GM15510 (cell line): Measurements from ENCODE around the gene PIR.

Experiments
- POLR2A ChIP-seq: IDR thresholded peaks from 3 replicates; pipeline ENCODE4 v1.6.1; 2011; ENCODE audit warnings: borderline replicate concordance; ENCODE audit not compliant: insufficient read length; ENCODE audit errors: extremely low read depth

PIR gene

DNA sequence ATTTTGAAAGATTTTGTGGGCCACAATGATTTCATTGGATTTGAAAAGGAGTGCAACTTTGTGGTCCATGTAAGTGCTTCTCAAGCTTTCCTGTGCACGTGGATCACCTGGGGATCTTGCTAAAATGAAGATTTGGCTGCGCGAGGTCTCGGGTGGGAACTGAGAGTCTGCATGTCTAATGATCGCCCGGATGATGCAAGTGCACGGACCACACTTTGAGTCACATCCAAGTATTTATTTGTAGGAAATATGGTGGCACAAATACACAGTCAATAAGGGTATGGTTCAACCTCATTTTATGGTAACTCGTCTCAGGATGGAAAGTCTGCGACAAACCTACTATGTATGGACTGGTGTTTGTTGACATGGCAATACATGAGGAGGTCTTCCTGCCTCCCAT lies 8.4 kb upstream of the PIR start:
- TF ChIP-seq POLR2A = no peak

DNA sequence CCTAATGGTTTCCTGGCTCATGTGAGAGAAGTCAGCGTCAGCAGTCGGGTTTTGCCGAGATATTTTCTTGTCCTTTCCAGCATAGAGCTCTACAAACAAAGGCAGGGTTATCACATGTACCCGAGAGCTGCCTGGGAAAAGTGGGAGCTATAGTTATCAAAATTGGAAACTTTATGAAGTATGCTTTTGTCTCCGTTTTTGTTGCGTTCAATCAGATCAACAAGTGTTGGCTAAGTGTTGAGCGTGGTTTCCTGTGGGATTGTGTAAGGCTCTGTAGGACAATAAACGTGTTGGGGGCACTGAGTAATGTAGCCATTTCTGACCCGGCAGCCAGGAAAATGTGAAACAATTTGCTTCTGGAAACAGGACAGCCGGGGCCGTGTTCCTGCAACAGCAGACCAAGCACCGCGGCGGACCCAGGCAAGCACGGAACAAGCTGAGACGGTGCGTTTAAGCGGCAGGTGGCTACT lies 7.4 kb upstream of the PIR start, which contains the start of gene BMX:
TSS of gene BMX (plus strand) at position 311 of the 470 bp plus-strand sequence. CDS start 7,547 bp downstream, outside the sequence.
- TF ChIP-seq POLR2A = no peak

DNA sequence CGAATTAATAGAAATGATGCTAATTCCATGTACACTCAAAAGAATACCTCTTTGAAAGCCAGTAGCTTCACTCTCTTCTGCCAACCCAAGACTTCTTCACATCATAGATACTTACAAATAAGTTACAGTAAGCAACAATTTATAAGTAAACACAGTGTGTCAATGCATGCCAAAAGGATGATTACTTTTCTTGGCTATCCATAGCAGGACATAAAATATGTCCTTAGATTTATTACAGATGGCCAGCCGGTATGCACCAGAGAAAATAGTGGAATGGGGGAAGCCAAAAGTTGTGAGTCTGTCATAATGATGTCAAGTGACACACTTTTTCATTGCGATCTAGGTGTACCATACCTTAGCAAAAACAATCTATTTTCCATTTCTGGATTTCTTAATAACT lies 6.8 kb upstream of the PIR start:
- no peak for TF ChIP-seq POLR2A

DNA sequence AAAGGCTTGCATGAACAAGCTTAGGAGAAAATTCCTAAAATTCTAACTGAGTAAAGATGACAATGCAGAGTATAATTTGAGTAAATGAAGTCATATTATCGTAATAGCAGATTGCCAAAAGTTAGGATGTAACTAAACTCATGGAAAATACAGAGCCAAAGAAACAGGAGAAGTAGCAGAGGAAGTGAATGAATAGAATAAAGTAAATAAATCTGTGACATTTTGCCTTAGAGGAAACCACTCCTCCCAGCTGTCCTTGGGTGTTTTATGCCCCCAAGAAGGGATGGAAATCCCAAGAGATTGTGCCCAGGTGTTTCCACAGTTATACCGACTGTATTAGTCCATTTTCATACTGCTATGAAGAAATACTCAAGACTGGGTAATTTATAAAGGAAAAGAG lies 5.6 kb upstream of the PIR start:
- no peak for TF ChIP-seq POLR2A

DNA sequence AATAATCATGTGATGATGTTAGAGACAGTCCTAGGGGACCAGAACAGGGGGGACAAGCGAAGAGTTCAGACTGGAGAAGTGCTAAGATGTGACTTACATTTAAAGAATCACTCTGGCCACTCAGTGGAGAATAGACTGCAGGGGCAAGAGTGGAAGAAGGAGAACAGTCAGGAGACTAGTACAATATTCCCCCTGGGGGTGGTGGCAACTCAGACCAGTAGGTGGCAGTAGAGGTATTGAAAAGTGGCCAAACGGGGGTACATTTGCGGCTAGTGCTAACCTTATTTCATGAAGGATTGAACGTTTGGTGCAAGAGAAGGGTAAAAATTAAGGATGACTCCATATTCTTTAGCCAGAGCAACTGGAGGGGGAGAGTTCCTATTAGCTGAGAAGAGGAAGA lies 4.7 kb upstream of the PIR start:
- no peak for TF ChIP-seq POLR2A

DNA sequence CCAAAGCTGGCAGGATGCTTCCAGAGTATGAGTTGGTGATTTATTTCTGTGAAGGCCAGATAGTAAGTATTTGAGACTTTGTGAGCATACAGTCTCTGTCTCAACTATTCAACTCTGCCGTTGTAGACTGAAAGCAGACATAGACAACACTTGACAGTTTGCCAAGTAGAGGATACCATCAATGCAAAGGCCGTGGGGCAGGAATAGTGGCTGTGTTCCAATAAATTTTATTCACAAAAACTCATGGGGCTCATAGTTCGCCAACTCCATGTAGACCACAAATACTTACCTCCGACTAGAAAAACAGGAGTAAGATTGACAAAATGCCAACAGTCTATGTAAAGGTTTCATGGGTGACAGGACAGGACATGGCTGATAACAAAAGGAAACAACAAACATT lies 3.7 kb upstream of the PIR start:
- TF ChIP-seq POLR2A = no peak

DNA sequence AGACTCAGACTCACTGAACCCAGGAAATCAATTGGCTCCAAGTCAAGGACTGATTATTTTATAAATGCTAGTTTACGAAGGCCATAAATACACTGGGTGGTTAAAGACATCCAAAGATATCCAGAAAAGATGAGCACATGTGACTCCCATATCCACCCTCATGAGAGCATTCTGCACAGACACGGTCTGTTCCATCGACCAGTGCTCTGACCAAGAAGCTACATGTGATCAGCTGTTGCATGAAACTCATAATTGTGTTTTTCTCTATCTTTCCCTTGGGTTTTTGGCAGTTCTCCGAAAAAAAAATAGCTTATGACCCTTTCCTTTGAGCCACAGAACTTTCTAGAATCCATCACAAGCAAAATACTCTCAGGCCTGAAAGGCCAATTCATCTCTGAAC lies 2.7 kb upstream of the PIR start:
- no peak for TF ChIP-seq POLR2A

DNA sequence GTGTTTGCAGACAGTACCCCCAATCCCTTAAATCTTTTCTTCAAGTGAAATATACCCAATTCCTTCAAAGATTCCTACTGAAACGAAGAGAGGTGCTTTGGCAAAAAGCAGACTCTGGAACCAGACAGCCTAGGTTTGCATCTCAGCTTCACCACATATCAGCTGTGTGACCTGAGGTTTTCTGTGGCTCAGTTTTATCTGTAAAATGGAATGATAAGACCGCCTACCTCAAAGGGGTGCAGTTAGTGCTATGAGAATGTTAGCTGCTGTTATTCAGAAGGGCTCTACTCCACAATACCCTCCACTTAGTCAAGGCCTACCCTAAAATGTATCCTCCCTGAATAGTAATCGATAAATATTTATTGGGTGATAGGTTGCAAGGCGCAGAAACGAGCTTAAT lies 664 bp downstream of the PIR start:
- no peak for TF ChIP-seq POLR2A

DNA sequence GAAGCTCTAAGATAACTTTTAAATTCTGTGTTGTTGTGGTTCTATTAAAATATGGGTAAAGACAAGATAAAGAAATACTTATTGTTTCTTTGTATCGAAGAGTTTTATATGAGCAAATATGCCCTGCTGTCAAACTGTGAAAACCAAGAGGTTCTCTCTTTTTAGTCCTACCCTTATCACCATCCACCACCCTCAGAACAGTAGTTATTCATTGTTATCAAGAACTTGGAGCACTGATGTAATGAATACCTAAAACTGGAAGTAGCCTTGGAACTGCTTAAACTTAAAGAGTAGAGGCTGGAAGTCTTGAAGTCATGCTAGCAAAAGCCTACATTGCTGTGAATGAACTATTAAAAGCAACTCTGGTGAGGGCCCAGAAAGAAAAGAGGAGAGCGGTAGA lies 9.2 kb downstream of the PIR start:
- TF ChIP-seq POLR2A = no peak

DNA sequence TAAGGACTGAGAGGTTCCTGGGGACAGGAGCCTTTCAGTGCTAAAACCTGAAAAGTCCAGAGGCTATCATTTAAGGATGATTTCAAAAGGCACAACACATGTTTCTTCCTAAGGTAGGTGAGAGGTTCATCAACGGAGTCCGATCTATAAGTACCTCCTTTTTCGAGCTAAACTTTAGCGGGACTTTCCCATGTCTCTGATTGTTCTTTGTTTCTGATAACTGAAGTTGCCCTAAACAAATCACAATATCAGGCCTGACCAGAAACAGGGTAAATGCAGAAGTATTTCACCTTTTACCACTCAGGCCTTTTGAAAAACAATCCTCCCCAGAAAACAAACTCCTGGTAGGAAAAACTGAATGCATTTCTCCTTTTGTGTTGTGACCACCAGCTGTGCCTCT lies 17.6 kb downstream of the PIR start:
- TF ChIP-seq POLR2A = no peak

DNA sequence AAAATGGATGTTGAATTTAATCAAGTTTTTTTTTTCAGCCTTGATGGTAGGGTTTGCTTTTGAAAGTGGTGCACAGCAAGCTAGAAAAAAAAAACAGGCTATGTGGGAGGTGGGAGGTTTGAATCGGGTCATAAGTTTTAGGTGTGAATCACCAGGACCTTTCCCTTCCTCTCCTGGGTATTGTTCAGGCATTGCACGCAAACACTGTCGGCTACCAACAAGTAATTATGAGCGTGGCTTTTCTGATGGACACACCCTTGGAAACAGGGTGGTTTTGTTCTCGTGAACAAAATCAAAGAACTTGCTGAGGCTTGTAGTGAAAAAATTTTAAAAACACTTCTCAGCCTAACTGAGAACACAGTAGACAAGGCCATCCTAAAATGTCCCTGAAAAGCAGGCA lies 18.1 kb downstream of the PIR start:
- TF ChIP-seq POLR2A = no peak

DNA sequence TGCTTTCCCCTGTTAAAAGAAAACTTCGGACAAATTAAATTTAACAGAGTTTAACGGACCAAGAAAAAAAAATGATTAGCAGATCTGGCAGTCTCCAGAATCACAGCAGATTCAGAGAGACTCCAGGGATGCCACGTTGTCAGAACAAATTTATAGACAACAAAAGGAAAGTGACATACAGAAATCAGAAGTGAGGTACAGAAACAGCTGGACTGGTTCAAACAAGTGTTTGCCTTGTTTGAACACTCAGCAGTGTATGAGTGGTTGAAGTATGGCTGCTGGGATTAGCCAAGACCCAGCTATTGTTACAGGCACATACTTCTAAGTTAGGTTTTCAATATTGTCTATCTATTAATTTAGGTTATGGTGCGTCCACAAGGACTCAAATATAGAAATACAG lies 19.1 kb downstream of the PIR start:
- no peak for TF ChIP-seq POLR2A

DNA sequence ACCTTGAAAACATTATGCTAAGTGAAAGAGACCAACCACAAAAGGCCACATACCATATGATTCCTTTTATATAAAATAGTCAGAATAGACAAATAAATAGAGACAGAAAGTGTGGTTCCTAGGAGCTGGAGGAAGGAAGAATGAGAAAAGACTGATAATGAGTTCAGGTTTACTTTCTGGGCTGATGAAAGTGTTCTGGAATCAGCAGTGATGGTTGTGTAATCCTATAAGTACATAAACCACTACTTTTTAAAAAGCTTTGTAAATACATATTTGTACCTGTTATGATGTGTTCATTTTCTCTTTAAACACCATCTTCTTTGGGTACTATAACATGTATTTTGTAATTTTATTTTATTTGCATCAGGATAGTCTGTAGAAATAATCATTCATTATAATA lies 20.6 kb downstream of the PIR start:
- no peak for TF ChIP-seq POLR2A

DNA sequence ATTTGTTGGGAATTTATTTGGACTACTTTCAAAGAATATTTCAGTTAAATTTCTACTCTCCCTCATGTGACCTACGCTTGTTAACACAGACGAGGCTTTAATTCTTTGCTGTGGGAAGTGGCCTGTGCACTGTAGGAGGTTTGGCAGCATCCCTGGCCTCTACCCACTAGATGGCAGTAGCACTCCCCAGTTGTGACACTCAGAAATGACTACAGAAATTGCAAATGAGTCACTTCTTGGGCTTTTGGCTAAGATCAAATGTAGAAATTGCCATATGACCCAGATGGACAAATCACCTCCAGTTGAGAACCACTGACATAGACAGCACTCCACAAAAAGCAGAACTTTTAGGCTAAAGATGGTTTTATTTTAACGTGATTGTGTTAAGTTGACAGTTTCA lies 22.1 kb downstream of the PIR start:
- no peak for TF ChIP-seq POLR2A

DNA sequence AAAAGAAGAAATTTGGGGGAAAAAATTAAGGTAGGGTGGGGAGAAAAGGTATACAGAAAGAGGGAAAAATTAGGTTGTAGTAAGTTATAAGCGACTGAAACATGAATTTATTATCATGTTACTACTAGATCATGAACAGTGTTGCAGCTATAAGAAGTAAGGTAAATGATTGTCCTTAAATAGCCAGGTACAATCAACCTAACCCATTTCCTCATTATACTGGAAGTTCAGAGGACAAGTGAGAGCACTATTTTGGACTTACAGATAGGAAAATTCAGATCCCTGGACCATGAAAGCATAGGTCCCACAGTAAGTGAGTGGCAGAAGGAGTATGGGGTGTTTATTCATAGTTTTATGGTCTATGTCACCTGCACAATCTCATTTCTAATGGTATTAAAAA lies 23.5 kb downstream of the PIR start:
- TF ChIP-seq POLR2A = no peak

DNA sequence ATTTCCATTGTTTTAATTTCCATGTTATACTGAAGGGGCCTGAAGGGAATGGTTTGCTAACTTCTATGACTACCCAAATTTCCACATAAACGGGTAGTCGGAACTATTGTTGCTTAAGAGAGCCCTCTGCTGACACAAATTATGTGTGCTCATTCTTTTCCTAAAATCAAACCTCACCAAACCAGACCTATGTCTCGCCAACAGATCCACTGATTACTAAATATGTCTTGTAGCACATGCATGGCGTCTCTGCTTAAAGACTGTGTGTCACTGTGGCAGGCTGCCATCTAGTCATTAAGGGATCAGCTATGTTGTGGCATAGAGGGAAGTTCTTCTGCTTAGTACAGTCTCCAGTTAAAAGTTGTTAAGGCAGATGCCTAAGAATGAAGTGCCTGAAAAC lies 25.1 kb downstream of the PIR start:
- no peak for TF ChIP-seq POLR2A
